HepG2 (cell line): Measurements from ENCODE around the gene DTNB. TPM values are rescaled to one million over a fixed set of nuclear protein-coding genes. Genes with fewer than 3 reads are reported as not detected.
A peak's percentile ranks its signal among the peaks of the same experiment; 100 is the strongest.

Source experiments
- ATAC-seq: fragments of 200-7000 bp; cut with Tn5 transposase; 3 replicates; pipeline ENCODE4 v1.9.1; 2020; ENCODE audit warnings: mild to moderate bottlenecking, moderate library complexity
- BruUV-seq: library from RNA; stranded (reverse); fragments of 400-500 nt; replicated peaks from 2 replicates; lab custom pipeline; 2021; lab: Mats Ljungman, UMichigan
- CTCF ChIA-PET: fragments of 300-600 bp; formaldehyde crosslinking; extraction: SDS; loops from one replicate; lab custom pipeline; 2021; ENCODE audit warnings: low total read pairs, inconsistent platforms, low intra/inter-chr PET ratio; lab: Yijun Ruan, JAX
- POLR2A ChIA-PET: fragments of 350-600 bp; sonication (Branson Sonifier 250); formaldehyde crosslinking; loops from one replicate; lab custom pipeline; 2020; ENCODE audit warnings: antibody characterized with exemption, inconsistent platforms; lab: Yijun Ruan, JAX
- DNase-seq: peaks from one replicate; pipeline ENCODE4 v3.0.0-alpha.2; 2015; ENCODE audit warnings: low spot score
- FAIRE-seq: peaks from 3 replicates; lab custom pipeline; 2011; peaks lifted over from hg19 to GRCh38; lab: Jason Lieb, UNC
- H2AFZ ChIP-seq: one replicate; pipeline ENCODE4 v1.6.1; 2011; ENCODE audit warnings: low read length, inconsistent platforms
- H3K27ac ChIP-seq: fragments of 300-600 bp; 3 replicates; pipeline ENCODE4 v1.8.0; 2011; ENCODE audit warnings: mixed run types, mild to moderate bottlenecking, mixed read lengths, low read length, inconsistent platforms; ENCODE audit not compliant: insufficient read depth; ENCODE audit errors: extremely low read length
- H3K27me3 ChIP-seq, 2 experiments: fragments of 200-600 bp in 1 of 2; 2 replicates in 1 of 2; 3 replicates in 1 of 2; pipeline versions ENCODE4 v1.6.0 to v1.8.0; 2011; ENCODE audit warnings: low read length in 2 of 2, mild to moderate bottlenecking in 2 of 2, moderate library complexity in 2 of 2, inconsistent platforms in 1 of 2; ENCODE audit not compliant: insufficient read depth in 2 of 2, control insufficient read depth in 1 of 2
- H3K36me3 ChIP-seq, 2 experiments: fragments of 200-600 bp in 1 of 2; replicated peaks in 1 of 2; 2 replicates in 1 of 2; 3 replicates in 1 of 2; pipeline versions ENCODE4 v1.5.1 to v1.8.0; 2011; ENCODE audit warnings: low read length in 2 of 2, inconsistent platforms in 1 of 2; ENCODE audit not compliant: insufficient read depth in 2 of 2, control insufficient read depth in 1 of 2
- H3K4me1 ChIP-seq: 2 replicates; pipeline ENCODE4 v1.5.1; 2012; ENCODE audit warnings: low read length, inconsistent platforms; ENCODE audit not compliant: insufficient read depth
- H3K4me2 ChIP-seq: 2 replicates; pipeline ENCODE4 v1.6.0; 2011; ENCODE audit warnings: low read depth, low read length, inconsistent platforms
- H3K4me3 ChIP-seq, 3 experiments: fragments of 200-600 bp in 1 of 3; sonication (generic), shearing (Covaris generic) in 1 of 3; replicated peaks in 1 of 3; 2 replicates each; pipeline ENCODE4 v1.5.1; 2011 to 2016; ENCODE audit warnings: low read length in 3 of 3, inconsistent platforms in 2 of 3, low read depth in 2 of 3, mild to moderate bottlenecking in 2 of 3, control low read depth in 1 of 3, mixed read lengths in 1 of 3; ENCODE audit not compliant: insufficient read depth in 1 of 3
- H3K79me2 ChIP-seq: one replicate; pipeline ENCODE4 v1.6.1; 2011; ENCODE audit warnings: low read length, inconsistent platforms; ENCODE audit not compliant: insufficient read depth
- H3K9ac ChIP-seq: 2 replicates; pipeline ENCODE4 v1.6.0; 2011; ENCODE audit warnings: mild to moderate bottlenecking, low read depth, low read length, inconsistent platforms; ENCODE audit not compliant: insufficient read depth
- H3K9me3 ChIP-seq: 2 replicates; pipeline ENCODE4 v1.5.1; 2012; ENCODE audit warnings: mild to moderate bottlenecking, low read length
- H4K20me1 ChIP-seq: 2 replicates; pipeline ENCODE4 v1.6.0; 2011; ENCODE audit warnings: inconsistent platforms, mild to moderate bottlenecking, low read length, moderate library complexity; ENCODE audit not compliant: insufficient read depth
- BCL6 ChIP-seq: IDR thresholded peaks from 2 replicates; pipeline ENCODE4 v1.6.1; 2016; ENCODE audit warnings: missing genetic modification reagents, missing compliant biosample characterization
- EHMT2 ChIP-seq: fragments of 200-600 bp; sonication (generic); IDR thresholded peaks from 2 replicates; pipeline ENCODE4 v1.7.0; 2017; ENCODE audit warnings: antibody characterized with exemption, low read depth, low read length, borderline replicate concordance
- HMG20A ChIP-seq: IDR thresholded peaks from 2 replicates; pipeline ENCODE4 v1.6.1; 2016; ENCODE audit warnings: borderline replicate concordance
- HNRNPK ChIP-seq: fragments of 200-400 bp; formaldehyde crosslinking; IDR thresholded peaks from 2 replicates; pipeline ENCODE4 v1.6.1; 2018; ENCODE audit warnings: low read length, low read depth, moderate library complexity, mild to moderate bottlenecking; ENCODE audit not compliant: poor library complexity, severe bottlenecking
- KLF9 ChIP-seq: IDR thresholded peaks from 2 replicates; pipeline ENCODE4 v1.6.1; 2016; ENCODE audit warnings: low read depth
- LBX2 ChIP-seq: sonication (generic); formaldehyde crosslinking; IDR thresholded peaks from 2 replicates; pipeline ENCODE4 v1.5.0; 2020; ENCODE audit warnings: missing genetic modification reagents, mild to moderate bottlenecking, borderline replicate concordance
- MAZ ChIP-seq, 2 experiments: sonication (generic) in 1 of 2; formaldehyde crosslinking in 1 of 2; IDR thresholded peaks; 2 replicates each; pipeline versions ENCODE4 v1.5.0 to v1.6.1; 2012 to 2020; ENCODE audit warnings: low read depth in 2 of 2, mild to moderate bottlenecking in 2 of 2, borderline replicate concordance in 1 of 2, improper control_type of control experiment in 1 of 2, low read length in 1 of 2, missing genetic modification reagents in 1 of 2, moderate library complexity in 1 of 2
- MEIS1 ChIP-seq: sonication (generic); formaldehyde crosslinking; IDR thresholded peaks from 2 replicates; pipeline ENCODE4 v1.9.0; 2021; ENCODE audit warnings: mild to moderate bottlenecking, missing genetic modification reagents, moderate library complexity, borderline replicate concordance
- MXD4 ChIP-seq: IDR thresholded peaks from 2 replicates; pipeline ENCODE4 v1.6.1; 2016; ENCODE audit warnings: mild to moderate bottlenecking, missing biosample characterization, missing genetic modification reagents
- NR2C2 ChIP-seq: sonication (generic); formaldehyde crosslinking; IDR thresholded peaks from 2 replicates; pipeline ENCODE4 v1.4.0; 2020; ENCODE audit warnings: missing genetic modification reagents, mild to moderate bottlenecking, moderate library complexity, borderline replicate concordance
- REL ChIP-seq: sonication (generic); formaldehyde crosslinking; conservative IDR thresholded peaks from 2 replicates; pipeline ENCODE4 v1.8.0; 2022; ENCODE audit warnings: mild to moderate bottlenecking, missing genetic modification reagents, moderate library complexity
- SALL2 ChIP-seq: sonication (generic); formaldehyde crosslinking; IDR thresholded peaks from 2 replicates; pipeline ENCODE4 v1.8.1; 2023; ENCODE audit warnings: mild to moderate bottlenecking, missing genetic modification reagents, inconsistent platforms
- SAP130 ChIP-seq: IDR thresholded peaks from 2 replicates; pipeline ENCODE4 v1.6.1; 2016; ENCODE audit warnings: low read depth
- STAG1 ChIP-seq: sonication (generic); formaldehyde crosslinking; IDR thresholded peaks from 2 replicates; pipeline ENCODE4 v1.4.0; 2020; ENCODE audit warnings: missing genetic modification reagents
- TBP ChIP-seq: sonication (generic); formaldehyde crosslinking; IDR thresholded peaks from 2 replicates; pipeline ENCODE4 v1.5.0; 2020; ENCODE audit warnings: missing genetic modification reagents
- TFDP2 ChIP-seq: sonication (generic); formaldehyde crosslinking; IDR thresholded peaks from 2 replicates; pipeline ENCODE4 v1.4.0; 2020; ENCODE audit warnings: missing genetic modification reagents
- YEATS4 ChIP-seq: sonication (generic); formaldehyde crosslinking; IDR thresholded peaks from 2 replicates; pipeline ENCODE4 v1.4.0; 2020; ENCODE audit warnings: missing genetic modification reagents, borderline replicate concordance
- ZFP37 ChIP-seq: sonication (generic); formaldehyde crosslinking; IDR thresholded peaks from 2 replicates; pipeline ENCODE4 v1.4.0; 2020; ENCODE audit warnings: missing genetic modification reagents, borderline replicate concordance
- ZNF567 ChIP-seq: sonication (generic); formaldehyde crosslinking; IDR thresholded peaks from 2 replicates; pipeline ENCODE4 v1.8.1; 2023; ENCODE audit warnings: mild to moderate bottlenecking, missing genetic modification reagents, borderline replicate concordance
- ZNF569 ChIP-seq: sonication (generic); formaldehyde crosslinking; IDR thresholded peaks from 2 replicates; pipeline ENCODE4 v1.5.0; 2020; ENCODE audit warnings: mild to moderate bottlenecking, missing genetic modification reagents, moderate library complexity, borderline replicate concordance
- WGBS: methylation state at CpG from one replicate; pipeline ENCODE4 v1.1.6; 2017; ENCODE audit warnings: low lambda C conversion rate; 5-methylcytosine and 5-hydroxymethylcytosine counted together
- in situ Hi-C: cut with HindIII; loops from 2 replicates; pipeline ENCODE4 v1.10.0; 2017; ENCODE audit warnings: low pct_unique_long_range_greater_than_20kb; ENCODE audit not compliant: extremely low pct_ligation_motif_present
- intact Hi-C: fragments of 100-400 bp; cut with micrococcal nuclease; formaldehyde crosslinking; loops from one replicate; pipeline ENCODE4 v1.10.0; 2022; ENCODE audit not compliant: unreplicated experiment
- polyA plus RNA-seq, 8 experiments: library from polyadenylated mRNA; depleted of rRNA in 3 of 8; stranded (reverse) in 7 of 8; unstranded in 1 of 8; fragments of >200 nt; fragmentation: Illumina TruSeq in 4 of 8; extraction: Trizol in 4 of 8; gene quantifications; 2 replicates each; pipeline versions ENCODE4 v1.2.1 to v1.2.3, GENCODE V29; 2011 to 2016; ENCODE audit warnings: low read depth in 4 of 8, missing spikeins in 1 of 8, mixed read lengths in 1 of 8; ENCODE audit not compliant: insufficient read depth in 1 of 8
- total RNA-seq, 5 experiments: library from RNA; depleted of rRNA; stranded (reverse); fragments of >200 nt; fragmentation: Illumina TruSeq; extraction: Trizol; gene quantifications; 2 replicates each; pipeline ENCODE4 v1.2.3, GENCODE V29; 2016; ENCODE audit warnings: low read depth in 1 of 5

DTNB gene
- total and polyA plus RNA-seq, 2 of the 13 experiments (the other 11 are each of a cell fraction or from before 2014, with no cell fraction given): 14.4 to 23.9 TPM

- Histone ChIP-seq H3K4me1 (peaks cover 26% of the 10 kb centered on the region), H3K36me3 (no peaks in the 10 kb centered on the region), H2AFZ (no peak overlapping the region), H3K27me3 (peaks cover 0 to 27% of the 10 kb centered on the region in 2 experiments; a peak in 2 of 5 replicates), H3K79me2 (no peaks in the 10 kb centered on the region), H3K4me2 (peak overlapping the region; percentile 84), H3K4me3 (peak overlapping the region; percentile 64 to 81 (median 71); a peak in 5 of 6 replicates), H4K20me1 (no peaks in the 10 kb centered on the region; the same call in 1 of the 2 replicates), H3K27ac (no peak overlapping the region), H3K9ac (peak overlapping the region; percentile 44; the same call in 1 of the 2 replicates), H3K9me3 (no peaks in the 10 kb centered on the region)
- ChIA-PET POLR2A (interaction anchor here (0.9 to 1.3 kb wide), 2 partner anchors 19 to 33 kb away, joined by 3 to 7 read pairs; no protein-coding TSS in a partner anchor), CTCF (interaction anchor here (1.2 to 2.1 kb wide), 5 partner anchors 20 to 224 kb away, joined by 4 to 15 read pairs (median 4); no protein-coding TSS in a partner anchor)
- peak; percentile 82 for FAIRE-seq
- peak; percentile 78 for DNase-seq
- WGBS: 24% methylated on average over 25 of the region's 45 CpGs
- no TSS peak for BruUV-seq
- ATAC-seq: peak; percentile 91
- in situ Hi-C loops (no loop called here), intact Hi-C loops (loop anchor here (1.0 kb wide), 2 partner anchors 34 to 180 kb away; no protein-coding TSS in a partner anchor)
- peak; percentile 56; the same call in 1 of the 2 replicates for TF ChIP-seq KLF9 (CRISPR knock-in tag)
- TF ChIP-seq HNRNPK: peak; percentile 48
- no peak for TF ChIP-seq ZFP37 (CRISPR knock-in tag)
- no peak for TF ChIP-seq ZNF569 (CRISPR knock-in tag)
- TF ChIP-seq SAP130 (CRISPR knock-in tag): peak; percentile 95
- peak; percentile 55 for TF ChIP-seq HMG20A
- TF ChIP-seq REL (CRISPR knock-in tag): peak; percentile 66; the same call in 1 of the 2 replicates
- TF ChIP-seq MEIS1 (CRISPR knock-in tag): 0 out of 2 replicates have a peak, but pooled peaks have one; percentile 45
- TF ChIP-seq TBP (CRISPR knock-in tag): 0 out of 2 replicates have a peak, but pooled peaks have one; percentile 54
- peak; percentile 91 for TF ChIP-seq STAG1 (CRISPR knock-in tag)
- TF ChIP-seq BCL6 (CRISPR knock-in tag): peak; percentile 78
- peak; percentile 34; the same call in 1 of the 2 replicates for TF ChIP-seq LBX2 (CRISPR knock-in tag)
- TF ChIP-seq MXD4 (CRISPR knock-in tag): peak; percentile 82
- peak; percentile 83; the same call in 1 of the 2 replicates for TF ChIP-seq ZNF567
- peak; percentile 73 for TF ChIP-seq TFDP2 (CRISPR knock-in tag)
- TF ChIP-seq YEATS4 (CRISPR knock-in tag): peak; percentile 47; the same call in 1 of the 2 replicates
- peak; percentile 66; the same call in 1 of the 2 replicates for TF ChIP-seq EHMT2
- peak; percentile 91 for TF ChIP-seq MAZ (IDR thresholded peaks at IDR 0.05; ENCODE audit: borderline replicate concordance, low read depth, low read length)
- TF ChIP-seq MAZ (CRISPR knock-in tag; IDR thresholded peaks at IDR 0.05; ENCODE audit: low read depth): peak; percentile 97
- TF ChIP-seq NR2C2 (CRISPR knock-in tag): peak; percentile 68
- peak; percentile 79; the same call in 1 of the 2 replicates for TF ChIP-seq SALL2 (CRISPR knock-in tag)
Observed at GRCh38 chr2:25342372-25343186, 330.8 kb downstream of the DTNB start.
